ENCODE results near the gene CPED1.

CPED1 gene

DNA sequence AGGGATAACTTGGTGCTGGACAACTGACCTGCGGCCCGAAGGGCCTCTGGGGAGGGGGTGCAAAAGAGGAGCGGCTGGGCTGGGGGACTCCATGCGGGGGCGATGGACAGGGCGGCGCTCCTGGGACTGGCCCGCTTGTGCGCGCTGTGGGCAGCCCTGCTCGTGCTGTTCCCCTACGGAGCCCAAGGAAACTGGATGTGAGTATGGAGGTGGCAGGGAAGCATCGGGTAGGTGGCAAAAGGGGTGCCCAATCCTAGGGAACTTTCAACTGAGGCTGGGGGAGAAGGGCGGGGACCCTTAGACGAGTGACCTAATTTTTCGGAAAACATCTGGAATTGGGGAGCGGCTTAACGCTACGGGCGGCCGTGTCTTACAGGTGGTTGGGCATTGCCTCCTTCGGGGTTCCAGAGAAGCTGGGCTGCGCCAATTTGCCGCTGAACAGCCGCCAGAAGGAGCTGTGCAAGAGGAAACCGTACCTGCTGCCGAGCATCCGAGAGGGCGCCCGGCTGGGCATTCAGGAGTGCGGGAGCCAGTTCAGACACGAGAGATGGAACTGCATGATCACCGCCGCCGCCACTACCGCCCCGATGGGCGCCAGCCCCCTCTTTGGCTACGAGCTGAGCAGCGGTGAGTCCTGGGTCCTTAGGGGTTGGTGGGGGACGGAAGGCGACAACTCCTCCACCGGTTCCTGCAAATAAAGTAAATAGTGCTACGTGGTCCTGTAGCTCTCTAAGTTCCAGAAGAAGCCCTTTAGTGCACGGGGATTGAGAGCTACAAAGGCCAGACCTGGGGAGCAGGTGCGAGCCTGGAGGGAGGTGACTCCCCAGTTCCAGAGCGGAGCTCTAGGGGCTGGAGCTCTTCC is 340.9 kb downstream of the CPED1 start:
- no peaks in the 10 kb centered on the region for H3K27me3 Mint-ChIP-seq
- H3K4me3 Mint-ChIP-seq, result peak overlapping the region; percentile 90
- H3K9me3 Mint-ChIP-seq, result no peaks in the 10 kb centered on the region
- H3K27ac Mint-ChIP-seq, result peak overlapping the region; percentile 93
- peaks cover 17% of the 10 kb centered on the region for H3K36me3 Mint-ChIP-seq
- H3K4me1 Mint-ChIP-seq, result peaks cover 45% of the 10 kb centered on the region
- peak; percentile 66 for ATAC-seq

GRCh38 chr7:121330053-121330833 is 341.7 kb downstream of the CPED1 start:
- Mint-ChIP-seq H3K9me3 (no peaks in the 10 kb centered on the region), H3K27me3 (no peaks in the 10 kb centered on the region), H3K27ac (peak overlapping the region; percentile 93), H3K36me3 (peaks cover 17% of the 10 kb centered on the region), H3K4me1 (peaks cover 40% of the 10 kb centered on the region), H3K4me3 (peak overlapping the region; percentile 90)
- peak; percentile 77 for ATAC-seq

GRCh38 chr7:121331048-121331447 is 342.5 kb downstream of the CPED1 start:
- ATAC-seq, result no peak
- H3K4me1 Mint-ChIP-seq, result peaks cover 38% of the 10 kb centered on the region
- H3K9me3 Mint-ChIP-seq, result no peaks in the 10 kb centered on the region
- peaks cover 16% of the 10 kb centered on the region for H3K36me3 Mint-ChIP-seq
- H3K4me3 Mint-ChIP-seq, result no peak overlapping the region
- peak overlapping the region; percentile 93 for H3K27ac Mint-ChIP-seq
- H3K27me3 Mint-ChIP-seq, result no peaks in the 10 kb centered on the region

DNA sequence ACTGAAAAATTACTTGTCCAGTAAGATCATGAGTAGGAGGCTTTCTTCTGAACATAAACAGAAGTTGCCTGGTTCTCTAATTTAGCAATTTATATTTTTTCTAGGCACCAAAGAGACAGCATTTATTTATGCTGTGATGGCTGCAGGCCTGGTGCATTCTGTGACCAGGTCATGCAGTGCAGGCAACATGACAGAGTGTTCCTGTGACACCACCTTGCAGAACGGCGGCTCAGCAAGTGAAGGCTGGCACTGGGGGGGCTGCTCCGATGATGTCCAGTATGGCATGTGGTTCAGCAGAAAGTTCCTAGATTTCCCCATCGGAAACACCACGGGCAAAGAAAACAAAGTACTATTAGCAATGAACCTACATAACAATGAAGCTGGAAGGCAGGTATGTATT is 343.1 kb downstream of the CPED1 start:
- no peak for ATAC-seq
- Mint-ChIP-seq H3K9me3 (no peaks in the 10 kb centered on the region), H3K36me3 (peaks cover 16% of the 10 kb centered on the region)

GRCh38 chr7:121334376-121334775 is 345.9 kb downstream of the CPED1 start:
- ATAC-seq, result no peak
- Mint-ChIP-seq H3K27me3 (no peaks in the 10 kb centered on the region), H3K4me3 (no peak overlapping the region), H3K4me1 (peaks cover 15% of the 10 kb centered on the region), H3K9me3 (no peaks in the 10 kb centered on the region), H3K36me3 (peaks cover 23% of the 10 kb centered on the region), H3K27ac (no peak overlapping the region)

More for the DNA sequence above, 343.1 kb downstream of the CPED1 start:
- Mint-ChIP-seq H3K4me3 (peak overlapping the region; percentile 56), H3K4me1 (peaks cover 36% of the 10 kb centered on the region), H3K27me3 (no peaks in the 10 kb centered on the region), H3K27ac (peak overlapping the region; percentile 44)

DNA sequence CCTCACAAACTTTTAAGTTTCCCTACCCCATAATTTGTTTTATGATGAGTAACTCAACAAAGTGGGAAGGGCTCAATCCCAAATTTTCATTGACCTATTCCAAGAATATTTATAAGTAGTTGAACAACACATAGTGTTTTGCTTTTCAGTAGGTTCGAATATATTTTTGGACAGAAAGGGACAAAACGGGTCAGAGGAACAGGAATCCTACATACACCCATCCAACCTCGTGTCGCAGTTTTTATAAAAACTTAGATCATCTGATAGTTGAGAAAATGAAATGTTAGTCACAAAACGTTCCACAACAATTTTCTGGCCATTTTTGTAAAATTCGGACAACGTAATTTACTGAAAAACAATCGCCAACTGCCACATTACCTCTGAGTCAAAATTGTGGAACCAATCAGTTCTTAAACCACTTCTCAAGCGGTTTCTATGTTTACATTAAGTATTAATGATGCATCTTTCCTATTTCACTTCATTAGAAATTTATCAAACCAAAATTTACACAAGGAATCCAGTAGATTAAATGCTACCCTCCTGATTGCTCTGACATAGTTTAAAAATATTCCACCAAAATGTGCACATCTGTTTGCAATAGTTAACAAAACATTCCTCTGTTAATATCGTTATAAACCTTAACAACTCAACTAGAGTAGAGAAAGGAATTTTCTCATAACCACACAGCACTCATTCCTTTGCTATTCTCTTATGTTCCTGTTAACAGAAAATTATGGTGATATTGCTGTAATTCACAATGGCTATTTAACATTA is 346.6 kb downstream of the CPED1 start:
- no peaks in the 10 kb centered on the region for H3K9me3 Mint-ChIP-seq
- no peak overlapping the region for H3K27ac Mint-ChIP-seq
- ATAC-seq, result no peak
- peaks cover 17% of the 10 kb centered on the region for H3K4me1 Mint-ChIP-seq
- H3K36me3 Mint-ChIP-seq, result peaks cover 30% of the 10 kb centered on the region
- H3K4me3 Mint-ChIP-seq, result no peak overlapping the region
- no peaks in the 10 kb centered on the region for H3K27me3 Mint-ChIP-seq

DNA sequence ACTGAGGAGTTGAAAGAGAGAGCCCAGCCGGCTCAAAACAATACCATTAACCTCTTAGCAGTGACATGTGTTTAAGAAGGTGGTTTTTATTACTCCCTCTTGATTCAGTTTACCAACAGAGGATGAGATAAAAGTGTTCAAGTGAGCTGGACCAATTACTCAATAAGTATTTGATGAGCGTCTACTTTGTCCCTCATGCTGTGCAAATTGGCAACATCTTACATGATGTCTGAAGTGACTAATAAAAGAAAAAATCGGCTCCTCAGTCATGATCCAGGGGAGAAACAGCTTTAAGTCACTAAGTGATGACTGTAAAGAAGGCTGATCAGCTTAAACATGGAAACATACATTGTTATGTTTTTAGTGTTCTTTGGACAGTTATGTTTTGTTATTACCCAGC is 348.1 kb downstream of the CPED1 start:
- H3K9me3 Mint-ChIP-seq, result no peaks in the 10 kb centered on the region
- H3K27ac Mint-ChIP-seq, result peak overlapping the region; percentile 30
- ATAC-seq, result no peak
- H3K4me3 Mint-ChIP-seq, result no peak overlapping the region
- peaks cover 35% of the 10 kb centered on the region for H3K36me3 Mint-ChIP-seq
- H3K27me3 Mint-ChIP-seq, result no peaks in the 10 kb centered on the region
- peaks cover 14% of the 10 kb centered on the region for H3K4me1 Mint-ChIP-seq

DNA sequence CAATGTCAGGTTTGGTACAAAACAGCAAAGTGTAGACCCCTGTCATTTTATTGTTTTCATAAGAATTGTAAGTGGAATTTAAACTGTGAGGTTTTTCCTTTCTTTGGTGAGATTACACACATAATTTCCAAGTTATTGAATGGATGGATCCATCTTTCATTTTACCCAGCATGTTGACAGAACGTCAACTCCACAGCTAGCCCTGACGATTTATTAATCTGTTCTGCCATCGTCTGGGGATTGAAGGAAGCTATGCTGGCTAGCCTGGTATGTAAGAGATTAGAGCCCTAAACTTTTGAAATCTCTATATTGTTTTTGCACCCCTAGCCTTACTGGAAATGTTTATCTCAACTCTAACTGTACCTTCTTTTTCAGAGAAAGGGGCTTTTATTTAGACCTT is 348.9 kb downstream of the CPED1 start:
- Mint-ChIP-seq H3K9me3 (no peaks in the 10 kb centered on the region), H3K36me3 (peaks cover 43% of the 10 kb centered on the region)

GRCh38 chr7:121339082-121339481 is 350.6 kb downstream of the CPED1 start:
- Mint-ChIP-seq H3K27me3 (no peaks in the 10 kb centered on the region), H3K9me3 (no peaks in the 10 kb centered on the region), H3K4me1 (peaks cover 25% of the 10 kb centered on the region), H3K36me3 (peaks cover 46% of the 10 kb centered on the region), H3K27ac (peak overlapping the region; percentile 29), H3K4me3 (no peak overlapping the region)
- ATAC-seq, result peak; percentile 50

More for the DNA sequence above, 348.9 kb downstream of the CPED1 start:
- H3K4me1 Mint-ChIP-seq, result peaks cover 19% of the 10 kb centered on the region
- H3K27me3 Mint-ChIP-seq, result no peaks in the 10 kb centered on the region
- peak; percentile 62 for ATAC-seq
- H3K4me3 Mint-ChIP-seq, result no peak overlapping the region
- H3K27ac Mint-ChIP-seq, result peak overlapping the region; percentile 30

DNA sequence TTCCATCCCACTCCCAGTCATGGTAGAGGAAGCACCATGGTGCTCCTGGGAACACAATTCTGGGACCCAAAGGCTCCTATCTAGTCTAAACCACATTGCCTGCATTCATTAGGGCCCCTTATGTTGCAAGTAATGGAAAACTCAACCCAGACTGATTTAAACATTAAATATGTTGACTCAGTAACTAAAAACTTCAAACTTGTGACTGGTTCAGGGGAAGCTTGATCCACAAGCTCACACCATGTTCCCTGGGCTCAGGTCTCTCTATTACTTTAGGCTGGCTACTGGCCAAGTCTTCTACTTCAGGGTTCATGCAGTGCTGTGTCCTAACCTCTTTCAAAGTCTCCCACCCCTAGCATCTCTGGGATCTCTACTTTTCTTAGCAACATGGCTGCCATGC is 353.4 kb downstream of the CPED1 start:
- Mint-ChIP-seq H3K27ac (peak overlapping the region; percentile 73), H3K9me3 (no peaks in the 10 kb centered on the region), H3K4me1 (peaks cover 33% of the 10 kb centered on the region), H3K4me3 (no peak overlapping the region), H3K36me3 (peaks cover 54% of the 10 kb centered on the region), H3K27me3 (no peaks in the 10 kb centered on the region)
- no peak for ATAC-seq

- Mint-ChIP-seq H3K36me3 (peaks cover 61% of the 10 kb centered on the region), H3K4me1 (peaks cover 33% of the 10 kb centered on the region), H3K27me3 (no peaks in the 10 kb centered on the region), H3K4me3 (no peak overlapping the region), H3K27ac (peak overlapping the region; percentile 73), H3K9me3 (no peaks in the 10 kb centered on the region)
- ATAC-seq, result no peak
Measured at GRCh38 chr7:121342631-121343030, 354.1 kb downstream of the CPED1 start.

DNA sequence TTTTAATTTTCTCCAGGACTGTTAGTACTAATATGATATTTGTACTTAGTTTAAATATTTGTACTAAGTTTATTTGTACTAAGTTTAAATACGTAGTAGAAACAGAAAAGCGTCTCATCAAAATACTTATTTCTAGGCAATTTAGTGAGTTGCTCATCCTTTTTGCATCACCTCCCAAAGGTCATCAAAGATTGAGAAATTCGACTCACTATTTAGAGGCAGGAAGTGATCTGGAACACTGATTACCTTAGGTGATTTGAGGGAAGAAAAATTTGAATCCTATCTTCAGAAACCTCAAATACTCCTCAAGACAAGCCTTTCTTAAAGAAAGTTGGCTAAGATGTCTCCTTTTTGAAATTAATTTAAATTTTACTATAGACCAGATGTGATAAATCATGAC is 354.8 kb downstream of the CPED1 start:
- peaks cover 58% of the 10 kb centered on the region for H3K36me3 Mint-ChIP-seq
- H3K4me3 Mint-ChIP-seq, result no peak overlapping the region

DNA sequence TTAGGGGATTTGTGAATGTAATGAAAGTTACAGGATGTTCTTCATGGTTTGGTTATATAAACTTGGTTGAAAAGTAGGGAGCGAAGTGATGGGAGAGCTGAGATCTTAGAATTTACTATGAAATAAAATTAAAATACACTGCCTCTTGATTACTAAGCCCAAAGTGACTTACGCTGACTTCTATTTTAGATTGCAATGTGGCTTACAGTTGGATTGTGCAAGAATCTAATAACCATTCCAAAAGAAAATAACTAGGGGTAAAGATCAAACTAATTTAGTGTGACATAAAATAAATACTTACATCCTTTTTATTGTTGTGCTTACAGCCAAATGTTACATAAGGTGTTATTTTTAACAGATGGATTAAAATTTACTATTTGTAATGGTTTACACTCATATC is 355.6 kb downstream of the CPED1 start:
- Mint-ChIP-seq H3K4me1 (peaks cover 29% of the 10 kb centered on the region), H3K4me3 (no peak overlapping the region), H3K27me3 (no peaks in the 10 kb centered on the region), H3K9me3 (no peaks in the 10 kb centered on the region), H3K27ac (no peak overlapping the region), H3K36me3 (peaks cover 50% of the 10 kb centered on the region)
- no peak for ATAC-seq

More for the DNA sequence above, 354.8 kb downstream of the CPED1 start:
- Mint-ChIP-seq H3K27me3 (no peaks in the 10 kb centered on the region), H3K9me3 (no peaks in the 10 kb centered on the region), H3K4me1 (peaks cover 29% of the 10 kb centered on the region), H3K27ac (no peak overlapping the region)
- ATAC-seq, result no peak

DNA sequence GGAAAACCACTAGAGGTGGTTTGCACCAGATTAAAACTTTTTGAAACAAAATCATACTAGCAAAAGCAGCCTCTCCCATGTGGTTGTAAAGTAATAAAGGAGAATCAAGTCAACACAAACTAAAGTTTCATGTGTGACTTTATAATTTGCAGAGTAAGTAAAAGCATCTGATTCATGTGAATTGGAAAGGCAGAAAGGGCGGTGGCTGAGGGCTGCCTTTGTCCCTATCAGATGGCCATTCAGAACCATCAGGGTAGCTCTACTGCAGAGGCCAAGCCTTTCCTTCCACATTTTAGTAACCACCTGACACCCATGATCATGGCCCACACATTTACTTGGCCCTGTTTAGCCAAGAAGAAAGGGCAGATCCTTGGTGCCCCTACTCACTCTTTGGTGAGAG is 356.0 kb downstream of the CPED1 start:
- no peak for ATAC-seq
- H3K9me3 Mint-ChIP-seq, result no peaks in the 10 kb centered on the region
- H3K4me3 Mint-ChIP-seq, result no peak overlapping the region
- H3K27me3 Mint-ChIP-seq, result no peaks in the 10 kb centered on the region
- H3K27ac Mint-ChIP-seq, result peak overlapping the region; percentile 12
- peaks cover 29% of the 10 kb centered on the region for H3K4me1 Mint-ChIP-seq
- peaks cover 46% of the 10 kb centered on the region for H3K36me3 Mint-ChIP-seq

Measured in stimulated activated memory B cell treated with anti-CD40 and anti-IgM and Interleukin-4, amounts not matched to agents 10 μg/mL and 1 μg/mL and 100 μg/mL, for 72 hours (primary cell).